SK-N-SH (cell line): Measurements from ENCODE around the gene ADGRE3.

Experiments used
- FOXJ3 ChIP-seq: sonication (generic); formaldehyde crosslinking; IDR thresholded peaks from 2 replicates; pipeline ENCODE4 v1.5.1; 2020; ENCODE audit warnings: mild to moderate bottlenecking, missing genetic modification reagents
- POLR2AphosphoS5 ChIP-seq: IDR thresholded peaks from 2 replicates; pipeline ENCODE4 v1.6.1; 2012; ENCODE audit warnings: low read depth, low read length

DNA sequence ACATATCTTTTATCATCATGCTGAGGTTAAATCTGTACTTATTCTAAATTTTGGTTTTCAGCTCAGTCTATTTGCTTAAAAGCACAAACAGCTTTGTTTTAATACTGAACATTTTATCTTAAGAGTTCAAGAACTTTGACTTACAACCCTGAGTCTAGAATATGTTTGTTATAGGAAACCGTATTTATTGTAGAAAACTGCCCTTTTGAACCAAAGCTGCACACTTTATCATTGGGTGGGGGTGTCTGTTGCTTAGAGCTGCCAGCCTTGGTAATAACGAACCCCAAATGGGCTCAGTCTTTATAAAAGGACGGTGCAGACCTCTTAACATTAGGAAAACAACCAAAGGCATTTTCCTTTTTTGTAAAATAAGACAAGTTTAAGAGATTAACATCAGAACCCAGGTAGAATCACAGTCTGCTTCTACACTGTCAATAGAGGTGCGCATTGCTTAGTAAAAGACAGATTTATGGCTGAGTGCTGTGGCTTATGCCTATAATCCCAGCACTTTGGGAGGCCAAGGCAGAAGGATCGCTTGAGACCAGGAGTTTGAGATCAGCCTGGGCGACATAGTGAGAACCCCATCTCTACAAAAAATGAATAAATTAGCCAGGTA is 14.7 kb downstream of the ADGRE3 start:
- TF ChIP-seq POLR2AphosphoS5: no peak
- no peak for TF ChIP-seq FOXJ3 (CRISPR knock-in tag)
